ENCODE measurements around the gene POLDIP3.
"Not testable (repeated sequence)": the region's sequence is repeated elsewhere in the genome, so short reads cannot be mapped to it uniquely, and the experiment has no call there.

DNA sequence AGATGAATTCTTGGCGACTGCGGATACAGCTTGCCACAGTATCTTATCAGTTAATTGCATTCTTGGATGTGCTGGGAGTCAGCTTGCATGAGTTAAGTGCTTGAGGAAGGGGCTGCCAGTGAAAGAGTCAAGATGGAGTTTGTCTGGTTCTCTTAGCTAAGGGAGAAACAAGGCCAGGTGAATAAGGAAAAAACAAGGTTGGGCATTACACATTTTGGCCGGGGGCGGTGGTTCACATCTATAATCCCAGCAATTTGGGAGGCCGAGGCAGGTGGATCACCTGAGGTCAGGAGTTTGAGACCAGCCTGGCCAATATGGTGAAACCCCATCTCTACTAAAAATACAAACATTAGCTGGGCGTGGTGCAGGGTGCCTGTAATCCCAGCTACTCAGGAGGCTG, 66.6 kb downstream of the POLDIP3 start:
- TF ChIP-seq, protein P1, sequence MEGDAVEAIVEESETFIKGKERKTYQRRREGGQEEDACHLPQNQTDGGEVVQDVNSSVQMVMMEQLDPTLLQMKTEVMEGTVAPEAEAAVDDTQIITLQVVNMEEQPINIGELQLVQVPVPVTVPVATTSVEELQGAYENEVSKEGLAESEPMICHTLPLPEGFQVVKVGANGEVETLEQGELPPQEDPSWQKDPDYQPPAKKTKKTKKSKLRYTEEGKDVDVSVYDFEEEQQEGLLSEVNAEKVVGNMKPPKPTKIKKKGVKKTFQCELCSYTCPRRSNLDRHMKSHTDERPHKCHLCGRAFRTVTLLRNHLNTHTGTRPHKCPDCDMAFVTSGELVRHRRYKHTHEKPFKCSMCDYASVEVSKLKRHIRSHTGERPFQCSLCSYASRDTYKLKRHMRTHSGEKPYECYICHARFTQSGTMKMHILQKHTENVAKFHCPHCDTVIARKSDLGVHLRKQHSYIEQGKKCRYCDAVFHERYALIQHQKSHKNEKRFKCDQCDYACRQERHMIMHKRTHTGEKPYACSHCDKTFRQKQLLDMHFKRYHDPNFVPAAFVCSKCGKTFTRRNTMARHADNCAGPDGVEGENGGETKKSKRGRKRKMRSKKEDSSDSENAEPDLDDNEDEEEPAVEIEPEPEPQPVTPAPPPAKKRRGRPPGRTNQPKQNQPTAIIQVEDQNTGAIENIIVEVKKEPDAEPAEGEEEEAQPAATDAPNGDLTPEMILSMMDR (conservative IDR thresholded peaks at IDR 0.05; ENCODE audit: low read depth, low read length) = not testable (repeated sequence)
- TF ChIP-seq POLR2A (IDR thresholded peaks at IDR 0.05; ENCODE audit: low read depth, low read length); MXI1 (IDR thresholded peaks at IDR 0.05; ENCODE audit: borderline replicate concordance, low read depth, low read length); BHLHE40 (IDR thresholded peaks at IDR 0.05; ENCODE audit: low read depth, low read length); MAFK (IDR thresholded peaks at IDR 0.05; ENCODE audit: low read depth, low read length); RFX5 (IDR thresholded peaks at IDR 0.05; ENCODE audit: low read depth, low read length); RAD21 (IDR thresholded peaks at IDR 0.05; ENCODE audit: low read length); SMC3 (IDR thresholded peaks at IDR 0.05; ENCODE audit: low read depth, low read length); CEBPB (IDR thresholded peaks at IDR 0.05; ENCODE audit: low read depth, low read length); RCOR1 (IDR thresholded peaks at IDR 0.05; ENCODE audit: insufficient replicate concordance, low read length); FOS (IDR thresholded peaks at IDR 0.05; ENCODE audit: low read depth, low read length); CHD1 (IDR thresholded peaks at IDR 0.05; ENCODE audit: low read depth, low read length): not testable (repeated sequence)
- TF ChIP-seq, protein P2, sequence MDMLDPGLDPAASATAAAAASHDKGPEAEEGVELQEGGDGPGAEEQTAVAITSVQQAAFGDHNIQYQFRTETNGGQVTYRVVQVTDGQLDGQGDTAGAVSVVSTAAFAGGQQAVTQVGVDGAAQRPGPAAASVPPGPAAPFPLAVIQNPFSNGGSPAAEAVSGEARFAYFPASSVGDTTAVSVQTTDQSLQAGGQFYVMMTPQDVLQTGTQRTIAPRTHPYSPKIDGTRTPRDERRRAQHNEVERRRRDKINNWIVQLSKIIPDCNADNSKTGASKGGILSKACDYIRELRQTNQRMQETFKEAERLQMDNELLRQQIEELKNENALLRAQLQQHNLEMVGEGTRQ (IDR thresholded peaks at IDR 0.05; ENCODE audit: low read depth, low read length) = not testable (repeated sequence)
